NCI-H524 treated with DMSO at 0.1 percent for 48 hours (cell line): Measurements from ENCODE around the gene C20orf204.

Experiments used
- DNase-seq: peaks from one replicate; lab custom pipeline; 2025; lab: John Stamatoyannopoulos, UW

The C20orf204 gene

DNA sequence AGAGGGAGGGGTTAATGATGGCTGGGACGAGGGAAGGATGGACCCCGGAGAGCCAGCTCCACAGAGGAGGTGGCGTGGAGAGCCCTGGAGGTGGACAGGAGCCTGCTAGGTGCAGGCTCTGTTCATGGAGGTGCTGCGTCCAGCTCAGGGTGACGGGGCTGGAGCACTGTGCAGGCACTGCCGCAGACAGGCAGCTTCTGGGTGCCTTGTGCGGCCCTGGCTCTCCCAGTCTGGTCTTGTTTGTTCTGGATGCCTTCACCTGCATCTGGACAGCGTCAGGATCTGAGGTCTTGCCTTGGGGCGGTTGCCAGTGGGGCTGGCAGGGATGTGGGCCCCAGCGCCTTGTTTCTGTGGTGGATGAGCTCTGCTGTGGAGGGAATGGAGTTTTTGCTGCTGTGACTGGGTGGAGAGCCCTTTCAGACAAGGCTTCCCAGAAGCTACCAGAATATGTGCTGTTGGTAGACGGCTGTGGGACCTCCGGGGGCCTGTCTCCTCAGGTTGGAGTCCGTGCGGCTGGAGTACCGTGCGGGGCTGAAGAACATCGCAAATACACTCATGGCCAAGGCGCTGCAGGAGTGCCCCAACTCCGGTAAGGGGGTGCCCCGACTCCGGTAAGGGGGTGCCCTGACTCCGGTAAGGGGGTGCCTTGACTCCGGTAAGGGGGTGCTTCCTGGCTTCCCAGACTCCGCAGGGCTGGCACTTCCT lies 7.8 kb upstream of the C20orf204 start:
- no peak for DNase-seq

DNA sequence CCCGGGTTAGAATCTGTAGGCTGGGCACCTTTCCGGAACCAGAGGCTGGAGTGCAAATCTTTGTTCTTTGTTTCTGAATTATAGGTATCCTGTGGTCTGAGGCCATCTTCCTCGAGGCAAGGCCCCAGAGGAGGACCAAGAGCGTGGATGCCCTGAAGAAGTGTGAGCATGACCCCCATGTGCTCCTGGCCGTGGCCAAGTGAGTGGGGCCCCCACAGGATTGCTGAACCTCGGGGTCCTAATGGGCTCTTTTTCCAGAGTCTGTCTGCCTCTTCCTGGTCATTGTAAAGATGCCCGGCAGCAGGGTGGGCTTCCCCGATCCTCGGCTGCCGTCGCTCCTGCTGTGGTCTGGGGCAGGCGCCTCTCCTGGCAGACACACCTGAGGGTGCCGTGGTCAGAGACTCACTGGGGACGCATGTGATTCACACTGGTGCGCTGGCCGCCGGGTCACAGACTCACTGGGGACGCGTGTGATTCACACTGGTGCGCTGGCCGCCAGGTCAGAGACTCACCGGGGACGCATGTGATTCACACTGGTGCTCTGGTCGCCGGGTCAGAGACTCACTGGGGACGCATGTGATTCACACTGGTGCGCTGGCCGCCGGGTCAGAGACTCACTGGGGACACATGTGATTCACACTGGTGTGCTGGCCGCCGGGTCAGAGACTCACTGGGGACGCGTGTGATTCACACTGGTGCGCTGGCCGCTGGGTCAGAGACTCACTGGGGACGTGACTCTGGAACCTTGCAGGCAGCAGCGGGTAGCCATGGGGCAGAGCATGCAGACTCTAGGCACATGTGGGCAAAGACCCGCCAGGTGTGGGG lies 6.5 kb upstream of the C20orf204 start:
- DNase-seq, result no peak

DNA sequence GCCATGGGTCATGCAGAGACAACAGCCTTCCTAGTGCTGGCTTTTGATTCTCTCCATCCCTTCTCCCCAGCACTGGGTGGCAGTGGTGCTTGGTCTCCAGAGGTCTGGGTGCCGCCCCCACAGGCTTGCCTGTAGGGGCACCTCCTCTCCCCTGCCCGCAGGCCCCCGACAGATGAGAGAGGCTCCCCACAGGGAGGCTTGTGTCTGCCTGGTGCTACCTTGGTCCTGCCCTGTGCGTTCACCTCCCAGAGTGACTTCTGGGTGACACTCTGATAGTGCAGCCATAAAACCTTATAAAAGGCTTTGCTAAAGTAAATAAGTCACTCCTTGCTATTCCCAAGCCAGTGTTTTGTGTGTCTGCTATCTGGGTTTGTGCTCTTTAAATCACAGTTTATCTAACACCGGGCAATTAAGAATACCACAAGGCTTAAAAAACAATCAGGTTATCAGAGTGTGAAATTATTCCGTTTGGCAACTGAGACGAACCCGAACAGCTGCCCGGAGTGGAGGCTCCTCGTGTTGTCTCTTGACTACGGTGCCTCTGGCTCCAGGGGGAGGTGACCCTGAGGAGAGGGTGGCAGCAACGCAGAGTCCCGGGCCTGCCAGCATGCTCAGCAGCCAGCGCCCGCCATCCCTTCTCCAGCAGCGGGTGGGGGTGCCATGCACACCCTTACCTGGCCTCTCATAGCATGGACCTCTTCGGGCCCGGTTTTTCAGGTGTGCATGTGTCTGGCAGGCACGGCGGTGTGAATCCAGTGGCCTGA lies 5.4 kb upstream of the C20orf204 start:
- no peak for DNase-seq

DNA sequence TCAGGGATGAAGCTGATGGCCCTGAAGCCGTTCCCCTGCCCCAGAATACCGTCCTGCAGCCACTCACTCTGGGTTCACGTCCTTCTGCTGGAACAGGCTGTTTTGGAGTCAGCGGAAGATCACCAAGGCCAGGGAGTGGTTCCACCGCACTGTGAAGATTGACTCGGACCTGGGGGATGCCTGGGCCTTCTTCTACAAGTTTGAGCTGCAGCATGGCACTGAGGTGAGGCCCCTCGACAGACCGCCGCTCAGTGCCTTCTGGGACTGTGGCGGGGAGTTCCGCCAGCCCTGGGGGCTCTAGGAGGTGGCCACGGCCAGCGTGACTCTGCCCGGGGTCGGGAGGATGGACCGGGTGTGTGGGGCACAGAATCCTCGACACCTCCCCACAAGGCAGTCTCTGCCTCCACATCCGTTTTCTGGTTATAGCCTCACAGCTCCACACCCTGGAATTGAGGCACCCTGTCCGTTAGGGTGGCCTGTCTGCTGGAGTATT lies 4.1 kb upstream of the C20orf204 start:
- DNase-seq, result no peak

DNA sequence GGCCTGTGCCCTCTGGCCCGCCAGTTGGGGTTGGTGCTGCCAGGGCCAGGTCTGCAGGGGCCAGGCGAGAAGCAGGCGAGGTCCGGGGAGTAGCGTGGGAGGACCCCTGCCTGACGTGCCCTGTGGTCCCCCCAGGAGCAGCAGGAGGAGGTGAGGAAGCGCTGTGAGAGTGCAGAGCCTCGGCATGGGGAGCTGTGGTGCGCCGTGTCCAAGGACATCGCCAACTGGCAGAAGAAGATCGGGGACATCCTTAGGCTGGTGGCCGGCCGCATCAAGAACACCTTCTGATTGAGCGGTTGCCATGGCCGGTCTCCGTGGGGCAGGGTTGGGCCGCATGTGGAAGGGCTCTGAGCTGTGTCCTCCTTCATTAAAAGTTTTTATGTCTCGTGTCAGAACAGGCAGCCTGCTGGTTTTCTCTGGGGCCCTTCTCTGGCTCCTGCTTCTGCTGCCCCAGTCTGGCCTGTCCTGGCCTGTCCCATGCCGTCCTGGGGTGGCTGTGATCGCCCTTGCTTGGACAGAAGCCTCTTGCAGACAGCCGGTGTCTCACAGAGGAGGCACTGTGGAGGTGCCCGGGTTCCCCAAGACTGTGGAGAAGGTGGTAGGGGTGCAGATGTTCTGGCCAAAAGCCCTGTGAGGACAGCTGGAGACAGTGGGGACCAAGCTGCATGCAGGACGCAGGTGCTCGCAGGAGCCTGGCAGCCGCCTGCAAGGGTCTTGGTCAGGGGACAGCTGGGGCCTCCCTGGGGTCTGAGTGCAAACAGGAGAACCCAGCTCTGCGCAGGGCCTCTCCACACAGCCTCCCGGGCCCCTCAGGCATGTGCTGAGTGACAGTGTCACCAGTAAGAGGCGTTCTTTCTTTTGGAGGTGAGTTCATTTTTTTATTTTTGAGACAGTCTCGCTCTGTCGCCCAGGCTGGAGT lies 3.0 kb upstream of the C20orf204 start:
- DNase-seq, result no peak

DNA sequence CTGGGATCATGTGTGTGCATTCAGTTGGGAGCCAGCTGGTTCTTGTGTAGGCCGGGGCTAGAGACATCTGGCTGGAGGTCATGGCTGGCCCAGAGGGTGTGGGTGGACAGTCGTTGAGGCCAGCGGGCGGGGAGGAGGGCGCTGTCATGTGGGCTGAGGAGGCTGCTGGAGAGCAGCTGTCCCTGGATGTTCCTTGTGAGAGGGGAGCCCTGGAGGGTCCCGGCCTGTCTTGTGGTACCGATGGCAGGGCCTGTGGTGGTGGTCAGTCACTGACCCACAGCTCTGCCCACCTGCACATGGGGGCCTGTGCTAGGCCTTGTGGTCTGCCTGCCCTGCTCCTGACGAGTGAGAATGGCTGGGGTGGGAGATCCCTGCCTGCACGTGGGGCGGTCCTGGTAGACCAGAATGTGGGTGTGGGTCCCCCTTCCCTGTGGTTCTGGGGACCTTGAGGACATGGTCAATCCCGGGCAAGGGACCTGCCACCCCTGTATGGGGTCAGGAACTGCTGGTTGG lies 1.9 kb upstream of the C20orf204 start:
- DNase-seq, result no peak

DNA sequence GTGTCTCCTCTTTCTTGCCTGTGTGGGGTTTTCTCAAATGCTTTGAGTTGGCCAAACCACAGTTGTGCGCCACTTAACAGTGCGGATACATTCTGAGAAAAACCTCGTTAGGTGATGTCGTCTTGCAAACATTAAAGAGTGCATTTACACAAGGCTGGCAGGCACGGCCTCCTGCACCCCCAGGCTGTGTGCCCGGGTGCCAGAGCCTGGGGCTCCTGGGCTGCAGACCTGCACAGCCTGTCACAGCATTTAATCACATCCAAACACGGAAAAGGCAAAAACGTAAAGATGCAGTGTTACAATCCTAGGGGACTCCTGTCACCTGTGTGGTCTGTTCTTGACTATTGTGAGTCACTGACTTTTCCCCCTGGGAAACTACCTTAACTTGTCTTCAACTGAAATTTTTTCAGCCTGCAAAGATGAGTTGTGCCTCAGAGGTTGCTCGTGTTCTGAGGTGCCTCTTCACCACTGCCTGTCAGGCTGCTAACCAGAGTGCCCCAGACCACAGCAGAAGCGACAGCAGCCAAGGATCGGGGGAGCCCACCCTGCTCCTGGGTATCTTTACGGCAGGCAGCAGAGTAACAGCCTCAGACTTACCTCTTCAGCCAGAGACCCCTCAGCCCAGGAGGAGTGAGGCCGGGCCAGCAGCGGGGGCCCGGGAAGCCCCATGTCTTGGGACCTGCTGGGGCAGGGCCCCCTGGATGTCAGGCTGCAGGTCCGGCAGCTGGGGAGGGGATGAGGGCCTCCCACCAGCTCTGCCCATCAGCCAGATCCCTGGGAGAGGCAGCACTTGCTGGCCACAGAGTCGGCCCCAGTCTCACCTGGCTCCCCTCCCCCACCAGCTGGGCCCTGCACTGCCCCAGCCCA lies 683 bp upstream of the C20orf204 start:
- DNase-seq, result no peak

DNA sequence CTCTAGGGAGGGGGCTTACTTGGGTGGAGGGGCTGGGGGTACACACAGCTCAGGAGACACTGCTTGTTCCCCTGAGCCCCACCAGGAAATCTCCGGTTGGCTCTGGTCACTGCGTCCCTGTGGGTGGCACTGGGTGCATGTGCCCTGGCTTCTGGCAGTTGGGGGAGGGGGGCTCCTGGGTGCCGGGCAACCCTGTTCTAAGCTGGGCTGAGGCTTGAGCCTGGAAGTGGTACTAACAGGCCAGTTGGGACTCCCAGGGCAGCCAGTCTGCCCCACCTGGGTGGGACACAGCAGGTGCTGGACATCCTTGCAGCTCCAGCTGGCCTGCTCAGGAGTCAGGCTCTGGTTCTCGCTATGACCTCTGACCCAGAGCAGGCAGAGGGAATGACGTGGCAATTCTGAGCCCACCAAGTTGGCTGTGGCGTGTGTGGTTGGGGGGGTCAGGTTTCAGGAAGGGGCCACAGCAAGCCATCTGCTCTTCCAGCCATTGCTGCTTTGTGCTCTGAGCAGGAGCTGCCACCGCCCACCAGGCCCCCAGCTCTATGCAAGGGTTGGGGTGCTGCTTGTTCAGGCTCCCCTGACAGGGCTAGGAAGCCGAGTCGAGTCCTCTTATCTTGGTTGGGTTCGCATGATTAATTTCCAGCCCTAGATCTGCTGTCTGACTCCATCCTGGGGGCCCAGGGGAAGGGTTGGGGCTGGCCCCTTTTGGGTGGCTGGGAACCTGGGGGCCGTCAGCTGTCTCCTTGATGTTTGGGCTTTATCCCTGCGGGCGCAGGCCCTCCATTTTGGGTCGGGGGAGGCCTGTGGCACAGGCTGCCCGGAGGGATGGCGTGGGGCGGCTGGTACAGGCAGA lies 590 bp downstream of the C20orf204 start:
- no peak for DNase-seq

DNA sequence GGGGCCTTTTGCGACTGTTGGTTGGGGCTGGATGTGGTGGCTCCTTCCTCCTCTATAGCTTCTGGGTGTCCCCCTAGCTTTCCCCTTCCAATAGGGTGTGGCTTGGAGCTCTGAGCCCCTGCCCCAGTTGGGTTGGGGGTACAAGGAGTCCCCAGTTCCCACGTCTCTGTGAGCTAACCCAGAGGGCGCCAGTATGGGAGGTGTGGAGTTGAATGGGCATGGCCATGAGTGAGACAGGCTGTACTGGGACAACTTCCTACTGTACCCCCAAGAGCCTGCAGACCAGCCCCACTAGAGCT lies 1.2 kb downstream of the C20orf204 start:
- DNase-seq, result no peak

DNA sequence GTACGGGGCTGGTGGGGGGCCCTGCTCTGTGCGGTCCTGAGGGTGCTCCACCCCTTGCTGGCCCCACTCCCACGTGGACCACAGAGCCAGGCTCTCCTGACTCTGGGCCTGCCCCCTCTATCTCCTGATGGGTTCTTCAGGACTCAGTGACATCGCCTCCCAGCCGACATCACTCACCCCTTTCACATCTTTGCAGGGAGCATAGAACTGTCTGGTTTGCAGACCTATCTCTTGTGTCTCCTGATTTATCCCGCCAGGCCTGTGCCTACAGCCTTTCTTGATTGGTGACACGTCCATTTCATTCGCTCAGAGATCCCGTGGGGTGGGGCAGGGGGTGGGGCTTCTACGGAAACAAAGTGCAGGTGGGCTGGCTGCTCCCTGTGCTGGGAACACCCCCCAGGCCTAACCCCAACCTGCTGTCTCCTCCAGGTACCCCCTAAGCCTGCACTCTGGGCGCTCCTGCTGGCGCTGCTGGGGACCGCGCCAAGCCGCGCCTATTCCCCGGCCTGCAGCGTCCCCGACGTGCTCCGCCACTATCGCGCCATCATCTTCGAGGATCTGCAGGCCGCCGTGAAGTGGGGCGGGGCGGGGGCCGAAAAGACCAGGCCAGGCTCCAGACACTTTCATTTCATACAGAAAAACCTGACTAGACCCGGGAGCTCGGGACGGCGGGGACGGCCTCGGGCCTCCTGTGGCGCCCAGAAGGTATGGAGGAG lies 1.7 kb downstream of the C20orf204 start:
- no peak for DNase-seq

DNA sequence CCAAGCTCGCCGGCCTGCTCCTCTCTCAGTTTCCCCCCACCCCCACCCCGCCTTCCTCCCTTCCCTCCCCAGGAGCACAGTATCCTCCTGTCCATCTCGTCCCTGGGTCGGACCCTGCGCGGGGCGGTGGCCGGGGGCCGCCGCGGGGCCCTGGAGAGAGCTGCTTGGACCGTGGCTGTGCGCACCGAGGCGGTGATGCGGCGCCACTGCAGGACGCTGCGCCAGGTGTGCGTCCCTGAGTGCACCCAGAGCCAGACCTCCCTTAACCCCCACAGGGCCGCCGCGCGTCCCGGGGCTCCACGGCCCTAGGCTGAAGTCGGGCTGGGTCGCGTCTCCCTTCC lies 2.2 kb downstream of the C20orf204 start:
- DNase-seq, result no peak

DNA sequence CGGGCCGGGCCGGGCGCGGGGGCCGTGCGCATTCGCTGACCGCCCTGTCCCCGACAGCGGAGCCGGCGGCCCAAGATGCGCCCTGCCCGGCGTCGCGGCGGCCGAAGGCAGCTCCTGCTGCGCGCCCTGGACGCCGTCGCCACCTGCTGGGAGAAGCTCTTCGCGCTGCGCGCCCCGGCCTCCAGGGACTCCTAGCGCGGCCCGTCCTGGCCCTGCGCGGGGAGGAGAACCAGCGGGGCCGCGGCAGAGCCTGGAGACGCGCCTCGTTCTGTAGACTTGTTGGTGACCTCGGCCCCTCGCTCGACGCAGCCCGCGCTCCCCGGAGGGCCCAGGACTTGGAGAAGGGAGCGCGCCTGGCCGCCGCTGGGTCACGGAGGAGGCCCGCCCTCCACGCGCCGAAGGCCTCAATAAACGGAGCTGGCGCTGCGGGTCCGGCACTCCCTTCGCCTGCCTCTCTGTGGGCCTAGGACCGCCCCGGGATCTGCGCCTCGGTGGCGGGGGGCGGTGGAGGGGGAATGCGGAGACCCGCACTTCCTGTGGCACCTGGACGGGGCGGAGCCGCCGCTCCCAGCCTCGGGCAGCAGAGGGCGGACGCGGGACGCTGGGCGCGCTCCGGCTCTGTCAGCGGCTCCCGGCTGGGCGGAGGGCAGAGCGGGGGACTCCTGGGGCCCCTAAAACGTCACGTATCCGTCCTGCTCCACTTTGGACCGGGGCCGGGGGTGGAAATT lies 2.7 kb downstream of the C20orf204 start:
- DNase-seq, result no peak

DNA sequence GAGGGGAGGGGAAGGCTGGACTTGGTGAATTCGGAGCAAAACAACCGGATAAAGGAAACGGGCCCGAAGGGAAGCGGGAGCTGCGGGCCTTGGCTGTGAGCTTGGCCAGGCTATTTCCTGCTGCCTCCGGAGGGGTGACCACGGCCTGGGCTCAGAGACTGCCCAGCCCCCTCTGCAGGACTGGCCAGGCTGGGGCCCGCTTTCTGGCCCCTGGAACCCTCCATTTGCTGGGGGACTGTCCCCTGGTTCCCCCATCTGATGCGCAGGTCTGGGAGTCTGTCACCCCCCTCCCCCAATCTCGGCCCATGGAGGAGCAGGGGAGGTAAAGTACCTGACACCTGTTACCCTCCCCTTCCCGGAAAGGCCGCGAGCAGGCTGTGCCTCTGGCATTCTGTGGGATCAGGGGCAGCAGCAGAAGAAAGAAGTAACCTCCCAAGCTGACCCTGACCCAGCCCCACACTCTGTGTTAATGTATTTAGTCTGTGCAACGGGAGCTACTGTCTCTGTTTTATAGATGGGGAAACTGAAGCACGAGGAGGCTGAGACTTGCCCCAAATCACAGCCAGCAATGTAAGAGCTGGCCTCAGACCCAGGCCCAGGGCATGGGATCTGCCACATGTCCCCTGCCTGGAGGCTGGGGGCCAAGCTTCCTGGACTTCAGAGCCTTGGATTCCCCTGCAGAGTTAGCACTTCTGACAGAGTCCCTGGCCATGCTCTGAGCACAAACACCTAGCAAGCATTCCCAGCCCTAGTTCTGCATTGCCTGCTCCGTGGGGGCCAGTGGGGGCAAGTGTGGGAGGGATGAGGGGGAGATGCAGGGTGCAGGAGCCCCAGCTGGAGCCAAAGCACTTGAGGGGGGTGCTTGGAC lies 3.5 kb downstream of the C20orf204 start:
- DNase-seq, result no peak

DNA sequence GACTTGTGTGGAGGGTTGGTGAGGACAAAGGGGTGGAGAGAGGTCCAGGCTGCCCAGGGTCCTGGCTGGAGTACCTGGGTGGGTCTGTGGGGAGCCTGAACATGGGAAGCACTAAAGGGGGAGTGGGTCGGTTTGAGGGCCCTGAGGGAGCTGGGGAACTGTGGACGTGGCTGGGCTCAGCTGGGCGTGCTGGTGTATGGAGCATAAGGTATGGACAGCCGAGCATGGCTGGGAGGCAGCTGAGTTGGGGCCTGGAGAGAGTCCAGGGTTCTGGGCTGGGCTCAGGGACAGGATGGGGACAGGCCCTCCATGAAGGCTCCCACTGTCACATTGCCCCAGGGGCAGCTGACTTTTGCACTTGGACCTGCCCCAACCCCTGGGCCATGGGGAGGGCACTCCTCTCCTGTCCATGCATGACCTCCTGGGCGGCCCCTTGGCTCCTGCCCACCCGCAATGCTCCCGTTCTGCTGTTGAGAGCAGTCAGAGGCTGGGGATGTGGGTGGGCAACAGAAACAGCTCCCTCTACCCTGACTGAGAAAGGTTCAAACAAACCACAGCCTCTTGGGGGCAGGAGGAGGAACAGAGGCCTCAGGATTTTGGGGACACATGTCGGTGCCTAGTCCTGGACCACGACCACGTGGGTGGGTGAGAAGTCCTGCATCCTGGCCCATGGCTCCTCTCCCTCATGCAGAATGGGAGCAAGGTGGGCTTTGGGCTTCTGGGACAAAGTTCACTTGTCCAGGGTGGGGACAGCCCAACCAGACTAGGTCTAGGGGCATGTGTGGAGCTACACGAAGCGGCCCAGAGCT lies 4.5 kb downstream of the C20orf204 start:
- DNase-seq, result no peak

DNA sequence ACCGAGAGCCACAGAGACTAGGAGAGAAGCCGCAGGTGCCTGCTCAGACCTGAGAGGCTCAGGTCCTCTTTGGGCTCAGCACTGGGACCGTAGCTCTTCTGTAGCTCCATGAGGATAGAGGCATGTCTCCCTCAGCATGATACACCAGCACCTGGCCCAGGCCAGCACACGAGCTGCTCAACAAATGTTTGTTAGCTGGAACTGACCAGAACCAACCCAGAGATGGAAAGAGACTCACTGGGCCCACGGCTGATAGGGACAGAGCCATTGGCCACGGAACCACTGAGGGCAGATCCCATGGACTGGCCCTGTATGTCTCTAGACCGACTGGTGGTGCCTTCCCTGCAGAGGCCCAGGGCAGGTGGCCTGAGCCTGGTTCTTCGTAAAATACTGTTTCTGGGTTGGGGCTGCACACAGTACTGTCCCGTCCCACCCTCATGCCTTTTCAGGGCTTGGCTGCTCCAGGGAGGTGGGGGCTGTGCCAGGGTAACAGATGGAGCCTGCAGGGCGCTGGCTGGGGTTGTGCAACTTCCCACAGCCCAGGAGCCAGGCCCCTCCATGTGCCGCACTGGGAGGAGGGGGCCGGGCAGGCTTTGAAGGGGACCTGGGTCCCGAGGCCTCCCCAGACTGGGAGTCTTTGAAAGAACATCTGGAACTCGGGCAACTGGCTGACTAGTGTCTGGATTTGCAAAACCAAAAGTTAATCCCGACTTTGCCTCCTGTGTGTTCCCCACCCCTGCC lies 5.2 kb downstream of the C20orf204 start:
- DNase-seq, result no peak

DNA sequence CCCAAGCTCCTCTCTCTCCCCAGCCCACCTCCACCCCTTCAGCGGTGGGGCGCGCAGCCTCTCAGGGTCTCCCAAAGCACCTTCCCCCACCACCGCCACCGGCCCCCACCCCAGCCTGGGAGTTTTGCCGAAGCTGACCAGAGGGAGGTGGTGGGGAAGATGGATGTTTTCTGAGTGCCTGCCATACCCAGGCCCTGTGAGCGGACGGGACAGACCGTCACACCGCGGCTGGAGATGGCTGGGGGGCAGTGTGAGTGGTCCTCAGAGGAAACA lies 5.7 kb downstream of the C20orf204 start:
- DNase-seq, result no peak
